Peyer's patch (tissue), 4 donors: Measurements from ENCODE around the gene DENND11. TPM values are rescaled to one million over a fixed set of nuclear protein-coding genes. Genes with fewer than 3 reads are reported as not detected.
A peak's percentile ranks its signal among the peaks of the same experiment; 100 is the strongest.

Experiments
- DNase-seq, 3 donors: peaks; one replicate each; pipeline ENCODE4 v3.0.0-alpha.2; 2017 to 2019
- H3K27ac ChIP-seq, 4 donors: fragments of 200-600 bp; sonication (generic); one replicate each; pipeline ENCODE4 v1.5.1; 2016 to 2019
- H3K27me3 ChIP-seq, 2 donors: fragments of 200-600 bp; sonication (generic); one replicate each; pipeline ENCODE4 v1.5.1; 2019
- H3K36me3 ChIP-seq, 3 donors: fragments of 200-600 bp; sonication (generic); one replicate each; pipeline ENCODE4 v1.5.1; 2016 to 2019
- H3K4me1 ChIP-seq, 4 donors: fragments of 200-600 bp; sonication (generic); one replicate each; pipeline ENCODE4 v1.5.1; 2016 to 2019
- H3K4me3 ChIP-seq, 4 donors: fragments of 200-600 bp; sonication (generic); 1 replicate in 3 of 4; 2 replicates in 1 of 4; pipeline ENCODE4 v1.5.1; 2016 to 2019; ENCODE audit warnings: mild to moderate bottlenecking in 1 of 4
- H3K9me3 ChIP-seq, 4 donors: fragments of 200-600 bp; sonication (generic); one replicate each; pipeline ENCODE4 v1.5.1; 2016 to 2019; ENCODE audit warnings: mild to moderate bottlenecking in 1 of 4
- POLR2A ChIP-seq, 2 donors: fragments of 450-650 bp; IDR thresholded peaks; one replicate each; pipeline ENCODE4 v1.5.1; 2017; ENCODE audit warnings: antibody characterized with exemption in 2 of 2, mild to moderate bottlenecking in 2 of 2, moderate library complexity in 2 of 2
- total RNA-seq, 4 donors: library from RNA; depleted of rRNA; stranded (reverse); fragments of >200 nt; gene quantifications; one replicate each; pipeline ENCODE4 v1.1.0, GENCODE V29; 2016
- TF ChIP-seq, protein P1 (sequence below), 6 experiments: fragments of 450-650 bp in 4 of 6; fragments of 200-600 bp in 2 of 6; sonication (generic) in 1 of 6; IDR thresholded peaks; one replicate each; pipeline ENCODE4 v1.5.1; 2017 to 2019; ENCODE audit warnings: antibody characterized with exemption in 6 of 6, mild to moderate bottlenecking in 3 of 6, moderate library complexity in 1 of 6

DENND11 gene, protein sequence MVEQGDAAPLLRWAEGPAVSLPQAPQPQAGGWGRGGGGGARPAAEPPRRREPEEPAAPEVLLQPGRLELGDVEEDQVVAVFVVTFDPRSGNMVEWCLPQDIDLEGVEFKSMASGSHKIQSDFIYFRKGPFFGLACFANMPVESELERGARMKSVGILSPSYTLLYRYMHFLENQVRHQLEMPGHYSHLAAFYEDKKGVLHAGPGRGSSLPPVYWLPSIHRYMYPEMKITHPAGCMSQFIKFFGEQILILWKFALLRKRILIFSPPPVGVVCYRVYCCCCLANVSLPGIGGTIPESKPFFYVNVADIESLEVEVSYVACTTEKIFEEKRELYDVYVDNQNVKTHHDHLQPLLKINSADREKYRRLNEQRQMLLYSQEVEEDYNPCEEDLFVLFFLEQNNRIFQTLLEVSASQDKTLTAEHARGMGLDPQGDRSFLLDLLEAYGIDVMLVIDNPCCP
- 10 to 100 TPM; 22.6 to 31.0 (median 26.4) TPM for total RNA-seq

DNA sequence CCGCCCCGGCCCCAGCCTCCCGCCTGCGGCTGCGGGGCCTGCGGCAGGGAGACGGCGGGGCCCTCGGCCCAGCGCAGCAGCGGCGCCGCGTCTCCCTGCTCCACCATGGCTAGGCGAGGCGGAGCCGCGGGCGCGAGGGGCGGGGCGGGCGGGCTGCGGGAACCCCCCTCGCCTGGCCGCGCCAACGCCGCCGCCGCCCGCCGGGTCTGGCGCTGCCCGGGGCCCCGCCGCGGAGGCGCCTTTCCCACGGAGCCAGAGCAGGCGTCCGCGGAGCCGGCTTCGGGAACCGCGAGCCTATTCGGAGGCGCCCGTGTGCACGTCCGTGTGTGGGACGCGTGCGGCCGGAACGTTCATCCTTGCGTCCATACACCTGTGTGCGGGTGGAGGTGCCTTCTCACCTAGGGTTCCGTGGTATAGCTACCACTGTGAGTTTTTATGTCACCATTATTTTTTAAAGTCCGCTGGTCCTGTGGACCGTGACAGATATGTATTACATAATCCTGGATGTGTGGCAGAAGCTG lies at the start of gene DENND11:
DENND11 (minus strand) TSS at position 120 of the 521 bp plus-strand sequence; CDS start at position 107, 13 bp downstream.
- no peak for TF ChIP-seq POLR2A (IDR thresholded peaks at IDR 0.05)
- TF ChIP-seq, protein P1, sequence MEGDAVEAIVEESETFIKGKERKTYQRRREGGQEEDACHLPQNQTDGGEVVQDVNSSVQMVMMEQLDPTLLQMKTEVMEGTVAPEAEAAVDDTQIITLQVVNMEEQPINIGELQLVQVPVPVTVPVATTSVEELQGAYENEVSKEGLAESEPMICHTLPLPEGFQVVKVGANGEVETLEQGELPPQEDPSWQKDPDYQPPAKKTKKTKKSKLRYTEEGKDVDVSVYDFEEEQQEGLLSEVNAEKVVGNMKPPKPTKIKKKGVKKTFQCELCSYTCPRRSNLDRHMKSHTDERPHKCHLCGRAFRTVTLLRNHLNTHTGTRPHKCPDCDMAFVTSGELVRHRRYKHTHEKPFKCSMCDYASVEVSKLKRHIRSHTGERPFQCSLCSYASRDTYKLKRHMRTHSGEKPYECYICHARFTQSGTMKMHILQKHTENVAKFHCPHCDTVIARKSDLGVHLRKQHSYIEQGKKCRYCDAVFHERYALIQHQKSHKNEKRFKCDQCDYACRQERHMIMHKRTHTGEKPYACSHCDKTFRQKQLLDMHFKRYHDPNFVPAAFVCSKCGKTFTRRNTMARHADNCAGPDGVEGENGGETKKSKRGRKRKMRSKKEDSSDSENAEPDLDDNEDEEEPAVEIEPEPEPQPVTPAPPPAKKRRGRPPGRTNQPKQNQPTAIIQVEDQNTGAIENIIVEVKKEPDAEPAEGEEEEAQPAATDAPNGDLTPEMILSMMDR (IDR thresholded peaks at IDR 0.05): no peak
- Histone ChIP-seq H3K4me3 (peak within 1 kb of the TSS; percentile 85 to 96 (median 92)), H3K27me3 (no peaks in the 10 kb centered on the region), H3K9me3 (no peaks in the 10 kb centered on the region), H3K27ac (peak within 1 kb of the TSS; percentile 86 to 92 (median 89)), H3K36me3 (no peaks in the 10 kb centered on the region), H3K4me1 (peaks cover 0 to 32% (median 4%) of the 10 kb centered on the region in 4 donors)
- DNase-seq: peak; percentile 41 to 75 (median 65)

- TF ChIP-seq, protein P1 (IDR thresholded peaks at IDR 0.05): no peak
- TF ChIP-seq POLR2A (IDR thresholded peaks at IDR 0.05): no peak
- Histone ChIP-seq H3K4me3 (no peak overlapping the region), H3K27ac (no peak overlapping the region), H3K36me3 (peaks cover 9 to 95% (median 9%) of the 10 kb centered on the region in 3 donors), H3K27me3 (no peaks in the 10 kb centered on the region), H3K4me1 (no peaks in the 10 kb centered on the region), H3K9me3 (peaks cover 0 to 27% (median 0%) of the 10 kb centered on the region in 4 donors)
- no peak for DNase-seq
Measured at GRCh38 chr7:141748396-141748795, 46.4 kb upstream of the DENND11 start.

DNA sequence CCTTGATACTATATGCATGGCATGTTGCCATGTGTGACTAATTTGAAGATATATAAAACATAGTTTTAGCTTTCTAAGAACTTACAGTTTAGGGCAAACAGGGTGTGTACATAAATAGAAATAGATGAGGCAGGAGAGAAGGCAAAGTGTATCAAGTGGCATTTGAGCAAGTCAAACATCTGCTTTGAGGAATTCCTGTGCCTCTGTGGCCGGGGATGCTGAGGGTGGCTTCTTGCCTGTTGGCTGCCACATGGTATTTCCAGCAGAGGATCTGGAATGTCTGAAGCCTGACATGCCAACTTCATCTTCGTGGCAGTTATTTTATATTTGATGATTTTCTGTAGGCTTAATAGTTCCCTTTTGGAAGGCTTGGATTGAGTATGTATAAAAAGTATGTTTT lies 42.2 kb upstream of the DENND11 start:
- no peaks in the 10 kb centered on the region for H3K27me3 ChIP-seq
- no peak for TF ChIP-seq POLR2A (IDR thresholded peaks at IDR 0.05)
- TF ChIP-seq, protein P1 (IDR thresholded peaks at IDR 0.05): no peak
- no peak overlapping the region for H3K4me3 ChIP-seq
- no peak for DNase-seq
- H3K27ac ChIP-seq: no peak overlapping the region
- H3K36me3 ChIP-seq: peaks cover 2 to 85% (median 5%) of the 10 kb centered on the region in 3 donors
- no peaks in the 10 kb centered on the region for H3K9me3 ChIP-seq
- peaks cover 0 to 15% (median under 1%) of the 10 kb centered on the region in 4 donors for H3K4me1 ChIP-seq

- no peaks in the 10 kb centered on the region for H3K27me3 ChIP-seq
- no peak overlapping the region for H3K4me3 ChIP-seq
- TF ChIP-seq POLR2A (IDR thresholded peaks at IDR 0.05): no peak
- TF ChIP-seq, protein P1 (IDR thresholded peaks at IDR 0.05): no peak
- H3K4me1 ChIP-seq: peaks cover 0 to 24% (median 3%) of the 10 kb centered on the region in 4 donors
- H3K9me3 ChIP-seq: no peaks in the 10 kb centered on the region
- peaks cover 2 to 66% (median 5%) of the 10 kb centered on the region in 3 donors for H3K36me3 ChIP-seq
- DNase-seq: no peak
- no peak overlapping the region for H3K27ac ChIP-seq
Measured at GRCh38 chr7:141742229-141742628, 40.3 kb upstream of the DENND11 start.

GRCh38 chr7:141739250-141739649 lies 37.3 kb upstream of the DENND11 start:
- H3K4me3 ChIP-seq: peak overlapping the region in 2 of 4 donors; percentile 61 to 87
- TF ChIP-seq POLR2A (IDR thresholded peaks at IDR 0.05): no peak
- TF ChIP-seq, protein P1 (IDR thresholded peaks at IDR 0.05): no peak
- H3K36me3 ChIP-seq: peaks cover 2 to 41% (median 5%) of the 10 kb centered on the region in 3 donors
- no peaks in the 10 kb centered on the region for H3K9me3 ChIP-seq
- no peak overlapping the region for H3K27ac ChIP-seq
- H3K4me1 ChIP-seq: peaks cover 0 to 27% (median 3%) of the 10 kb centered on the region in 4 donors
- no peak for DNase-seq
- no peaks in the 10 kb centered on the region for H3K27me3 ChIP-seq
